ENCODE measurements around the gene CREG2. TPM values are rescaled to one million over a fixed set of nuclear protein-coding genes. Genes with fewer than 3 reads are reported as not detected.

The CREG2 gene
- total RNA-seq, 1 experiment from 2014 or later = 1.3 TPM

DNA sequence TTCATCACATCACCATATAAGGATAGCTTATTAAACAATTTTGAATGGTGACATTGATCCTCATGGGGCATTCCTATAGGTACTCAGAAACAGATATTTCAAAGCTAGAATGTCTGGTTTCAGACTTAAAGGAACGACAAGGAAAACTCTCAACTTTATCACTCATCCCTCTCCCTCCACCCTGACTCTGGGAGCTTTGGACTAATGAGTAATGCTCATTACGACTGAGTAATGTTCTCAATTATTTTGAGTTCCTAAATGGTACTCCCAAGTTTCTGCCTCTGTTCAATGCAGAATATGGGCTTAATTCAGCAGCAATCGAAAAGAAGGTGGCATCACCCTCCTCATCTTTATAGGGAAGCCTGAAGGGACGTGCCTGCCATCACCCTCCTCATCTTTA is 44.2 kb upstream of the CREG2 start:
- no peaks in the 10 kb centered on the region for H3K36me3 Mint-ChIP-seq (ENCODE audit: insufficient read depth, unreplicated experiment)
- DNase-seq = no peak
- no TSS peak for BruUV-seq (replicated peaks)
- H3K27ac Mint-ChIP-seq (ENCODE audit: unreplicated experiment) = no peak overlapping the region
- no peaks in the 10 kb centered on the region for H3K27me3 Mint-ChIP-seq (ENCODE audit: unreplicated experiment)
- TF ChIP-seq, protein P1, sequence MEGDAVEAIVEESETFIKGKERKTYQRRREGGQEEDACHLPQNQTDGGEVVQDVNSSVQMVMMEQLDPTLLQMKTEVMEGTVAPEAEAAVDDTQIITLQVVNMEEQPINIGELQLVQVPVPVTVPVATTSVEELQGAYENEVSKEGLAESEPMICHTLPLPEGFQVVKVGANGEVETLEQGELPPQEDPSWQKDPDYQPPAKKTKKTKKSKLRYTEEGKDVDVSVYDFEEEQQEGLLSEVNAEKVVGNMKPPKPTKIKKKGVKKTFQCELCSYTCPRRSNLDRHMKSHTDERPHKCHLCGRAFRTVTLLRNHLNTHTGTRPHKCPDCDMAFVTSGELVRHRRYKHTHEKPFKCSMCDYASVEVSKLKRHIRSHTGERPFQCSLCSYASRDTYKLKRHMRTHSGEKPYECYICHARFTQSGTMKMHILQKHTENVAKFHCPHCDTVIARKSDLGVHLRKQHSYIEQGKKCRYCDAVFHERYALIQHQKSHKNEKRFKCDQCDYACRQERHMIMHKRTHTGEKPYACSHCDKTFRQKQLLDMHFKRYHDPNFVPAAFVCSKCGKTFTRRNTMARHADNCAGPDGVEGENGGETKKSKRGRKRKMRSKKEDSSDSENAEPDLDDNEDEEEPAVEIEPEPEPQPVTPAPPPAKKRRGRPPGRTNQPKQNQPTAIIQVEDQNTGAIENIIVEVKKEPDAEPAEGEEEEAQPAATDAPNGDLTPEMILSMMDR (IDR thresholded peaks at IDR 0.05; ENCODE audit: unreplicated experiment) = no peak
- intact Hi-C loops (cut with micrococcal nuclease; ENCODE audit: unreplicated experiment) = no loop called here
- no peaks in the 10 kb centered on the region for H3K9me3 Mint-ChIP-seq (ENCODE audit: low read depth, unreplicated experiment)
- no peak overlapping the region for H3K4me3 Mint-ChIP-seq (ENCODE audit: low read depth, unreplicated experiment)
- H3K4me1 Mint-ChIP-seq (ENCODE audit: low read depth, unreplicated experiment) = no peaks in the 10 kb centered on the region
- CTCF ChIA-PET = no interaction called here

- Mint-ChIP-seq H3K4me1 (ENCODE audit: low read depth, unreplicated experiment) (no peaks in the 10 kb centered on the region), H3K4me3 (ENCODE audit: low read depth, unreplicated experiment) (no peak overlapping the region), H3K9me3 (ENCODE audit: low read depth, unreplicated experiment) (no peaks in the 10 kb centered on the region), H3K27me3 (ENCODE audit: unreplicated experiment) (no peaks in the 10 kb centered on the region), H3K36me3 (ENCODE audit: insufficient read depth, unreplicated experiment) (no peaks in the 10 kb centered on the region), H3K27ac (ENCODE audit: unreplicated experiment) (no peak overlapping the region)
- no TSS peak for BruUV-seq (replicated peaks)
- CTCF ChIA-PET = no interaction called here
- no peak for DNase-seq
- intact Hi-C loops (cut with micrococcal nuclease; ENCODE audit: unreplicated experiment) = no loop called here
- TF ChIP-seq, protein P1 (IDR thresholded peaks at IDR 0.05; ENCODE audit: unreplicated experiment) = no peak
These were observed 42.9 kb upstream of the CREG2 start for GRCh38 chr2:101430156-101430555.

DNA sequence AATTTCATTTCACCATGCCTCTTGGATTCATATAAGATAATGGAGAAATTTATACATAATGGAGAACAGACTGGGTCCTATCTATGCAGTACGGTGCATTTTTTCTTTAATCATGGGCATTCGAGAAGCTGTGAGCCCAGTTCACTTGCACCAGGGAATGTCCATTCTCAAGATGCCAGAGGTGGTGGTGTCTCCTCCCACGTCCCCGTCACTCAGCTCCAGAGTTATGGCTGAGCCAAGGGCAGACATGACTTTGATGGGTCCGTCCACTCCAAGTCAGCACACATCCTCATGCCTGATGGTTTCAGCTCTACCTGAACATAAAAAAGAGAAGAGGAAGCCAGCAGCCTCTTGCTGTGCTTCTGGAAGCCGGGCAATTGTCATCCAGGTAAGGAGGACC is 42.1 kb upstream of the CREG2 start:
- TF ChIP-seq, protein P1 (IDR thresholded peaks at IDR 0.05; ENCODE audit: unreplicated experiment) = no peak
- no peaks in the 10 kb centered on the region for H3K9me3 Mint-ChIP-seq (ENCODE audit: low read depth, unreplicated experiment)
- no peaks in the 10 kb centered on the region for H3K4me1 Mint-ChIP-seq (ENCODE audit: low read depth, unreplicated experiment)
- intact Hi-C loops (cut with micrococcal nuclease; ENCODE audit: unreplicated experiment) = no loop called here
- BruUV-seq (replicated peaks) = no TSS peak
- no peak overlapping the region for H3K27ac Mint-ChIP-seq (ENCODE audit: unreplicated experiment)
- no peaks in the 10 kb centered on the region for H3K36me3 Mint-ChIP-seq (ENCODE audit: insufficient read depth, unreplicated experiment)
- H3K27me3 Mint-ChIP-seq (ENCODE audit: unreplicated experiment) = no peaks in the 10 kb centered on the region
- H3K4me3 Mint-ChIP-seq (ENCODE audit: low read depth, unreplicated experiment) = no peak overlapping the region
- no peak for DNase-seq
- CTCF ChIA-PET = no interaction called here

DNA sequence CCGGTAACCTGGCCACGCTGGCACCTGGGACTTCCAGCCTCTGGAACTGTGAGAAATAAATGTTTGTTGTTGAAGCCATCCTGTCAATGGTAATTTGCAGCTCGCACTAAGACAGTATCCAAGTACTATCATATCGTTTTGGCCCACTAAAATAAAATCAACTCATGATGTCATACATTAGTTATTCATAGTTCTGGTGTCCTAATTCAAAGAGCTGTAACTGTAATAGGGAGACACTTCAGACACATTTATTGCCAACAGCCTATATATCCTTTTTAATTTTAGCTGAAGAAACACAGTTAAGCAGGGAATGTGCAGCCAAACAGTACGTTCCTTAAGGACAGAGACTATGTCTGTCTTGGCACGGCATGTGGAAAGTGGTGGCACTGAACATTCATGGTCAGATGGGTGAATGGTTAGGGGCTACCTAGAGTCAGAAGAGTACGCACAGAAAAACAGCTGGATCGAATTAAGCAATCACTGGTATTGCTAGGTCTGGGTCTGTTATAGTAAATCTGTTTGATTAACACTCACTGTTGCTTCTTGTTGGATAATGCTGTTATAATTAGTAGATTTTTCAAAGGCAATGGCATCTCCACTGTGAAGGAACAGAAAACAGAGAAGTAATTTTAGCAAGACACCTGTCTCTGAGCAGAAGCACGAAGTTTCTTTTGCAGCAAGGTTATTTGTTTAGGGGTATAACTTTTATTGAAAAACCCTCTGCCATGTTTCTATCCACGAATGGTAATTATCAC is 41.3 kb upstream of the CREG2 start:
- Mint-ChIP-seq H3K27ac (ENCODE audit: unreplicated experiment) (no peak overlapping the region), H3K4me3 (ENCODE audit: low read depth, unreplicated experiment) (no peak overlapping the region), H3K27me3 (ENCODE audit: unreplicated experiment) (no peaks in the 10 kb centered on the region), H3K4me1 (ENCODE audit: low read depth, unreplicated experiment) (no peaks in the 10 kb centered on the region), H3K36me3 (ENCODE audit: insufficient read depth, unreplicated experiment) (no peaks in the 10 kb centered on the region), H3K9me3 (ENCODE audit: low read depth, unreplicated experiment) (no peaks in the 10 kb centered on the region)
- DNase-seq = no peak
- BruUV-seq (replicated peaks) = no TSS peak
- intact Hi-C loops (cut with micrococcal nuclease; ENCODE audit: unreplicated experiment) = no loop called here
- TF ChIP-seq, protein P1 (IDR thresholded peaks at IDR 0.05; ENCODE audit: unreplicated experiment) = no peak
- CTCF ChIA-PET = no interaction called here

Data from Calu3 (cell line).